ENCODE measurements around the gene INPP5B. TPM values are rescaled to one million over a fixed set of nuclear protein-coding genes. Genes with fewer than 3 reads are reported as not detected.

The INPP5B gene
- total and polyA plus RNA-seq, 10 of the 15 experiments (the other 5 are each of a cell fraction or from before 2014, with no cell fraction given), result 10.9 to 54.4 (median 26.9) TPM

DNA sequence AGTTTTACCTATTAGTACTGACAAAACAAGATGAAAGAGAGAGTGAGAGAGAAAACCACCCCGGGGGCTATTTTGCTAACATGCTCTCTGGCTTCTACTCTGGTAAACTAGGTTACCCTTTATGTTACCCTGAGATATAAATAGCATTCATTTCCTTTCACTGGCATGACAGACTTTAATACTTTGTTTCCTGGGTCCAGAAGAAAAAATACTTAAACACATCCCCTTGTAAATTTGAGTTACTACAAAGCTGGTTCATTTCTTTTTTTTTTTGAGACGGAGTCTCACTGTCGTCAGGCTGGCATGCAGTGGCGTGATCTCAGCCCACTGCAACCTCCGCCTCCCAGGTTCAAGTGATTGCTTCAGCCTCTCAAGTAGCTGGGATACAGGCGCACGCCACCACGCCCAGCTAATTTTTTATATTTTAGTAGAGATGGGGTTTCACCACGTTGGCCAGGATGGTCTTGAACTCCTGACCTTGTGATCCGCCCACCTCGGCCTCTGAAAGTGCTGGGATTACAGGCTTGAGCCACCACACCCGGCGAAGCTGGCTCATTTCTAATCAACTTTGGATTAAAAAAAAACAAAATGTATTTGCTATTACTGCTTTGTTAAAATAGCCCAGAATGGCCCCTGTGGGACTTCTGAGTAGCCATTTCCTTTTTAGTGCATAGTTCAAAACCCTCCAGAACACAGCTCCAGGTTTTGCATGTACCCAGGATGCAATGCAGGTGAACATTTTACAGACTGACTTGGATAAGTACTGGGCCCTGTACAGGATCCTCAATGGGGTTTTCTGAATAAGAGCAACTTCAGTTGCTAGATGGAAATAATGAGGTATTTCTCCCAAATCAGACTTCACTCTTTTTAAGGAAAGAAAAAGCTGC, 20.6 kb downstream of the INPP5B start (continued):
- no peak for TF ChIP-seq TAF1 (IDR thresholded peaks at IDR 0.05; ENCODE audit: borderline replicate concordance, low read depth, low read length)
- TF ChIP-seq RUNX3 (IDR thresholded peaks at IDR 0.05; ENCODE audit: low read length), result peak; percentile 51
- 0 out of 2 replicates have a peak, but pooled peaks have one; percentile 35 for TF ChIP-seq NR2C1 (IDR thresholded peaks at IDR 0.05)
- peak; percentile 82 for TF ChIP-seq SMARCA5 (IDR thresholded peaks at IDR 0.05)
- TF ChIP-seq SREBF1 (IDR thresholded peaks at IDR 0.05; ENCODE audit: low read length), result 0 out of 2 replicates have a peak, but pooled peaks have one; percentile 14
- TF ChIP-seq ZNF217 (IDR thresholded peaks at IDR 0.05), result peak; percentile 72
- TF ChIP-seq POU2F2 (IDR thresholded peaks at IDR 0.05; ENCODE audit: borderline replicate concordance, low read depth, low read length), result peak; percentile 58; the same call in 1 of the 3 replicates
- TF ChIP-seq MEF2A (IDR thresholded peaks at IDR 0.05; ENCODE audit: insufficient read depth, low read depth, low read length), result peak; percentile 84

DNA sequence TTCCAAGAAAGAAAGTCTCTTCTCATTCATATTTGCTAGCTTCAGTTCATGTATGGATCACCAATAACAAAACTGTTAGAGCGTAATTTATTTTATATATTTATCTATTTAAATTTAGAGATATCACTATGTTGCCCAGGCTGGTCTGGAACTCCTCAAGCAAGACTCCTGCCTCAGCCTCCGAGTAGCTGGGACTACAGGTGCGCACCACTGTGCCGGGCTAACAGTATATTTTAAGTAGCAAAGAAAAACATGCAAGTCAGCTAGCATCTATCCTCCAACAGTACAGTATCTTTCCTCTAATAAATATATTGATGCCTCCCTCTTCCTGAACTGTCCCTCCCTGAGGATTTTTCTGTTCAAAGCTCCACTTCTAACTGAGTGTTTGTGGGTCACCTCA, 21.5 kb downstream of the INPP5B start:
- Histone ChIP-seq H3K9ac (ENCODE audit: control insufficient read depth, insufficient read depth, low read length) (peak overlapping the region; percentile 63), H4K20me1 (ENCODE audit: control insufficient read depth, insufficient read depth) (no peaks in the 10 kb centered on the region), H3K4me2 (ENCODE audit: control insufficient read depth, insufficient read depth) (peak overlapping the region; percentile 72), H3K36me3 (ENCODE audit: control insufficient read depth in 2 of 2, insufficient read depth in 2 of 2, low read length in 1 of 2) (no peaks in the 10 kb centered on the region; a peak in 2 of 4 replicates), H3K4me3 (peak overlapping the region; percentile 52), H3K79me2 (ENCODE audit: control insufficient read depth, insufficient read depth, low read length) (peaks cover 86% of the 10 kb centered on the region), H3K27ac (ENCODE audit: control insufficient read depth, insufficient read depth) (peak overlapping the region; percentile 79), H3K27me3 (replicated peaks in 1 of 2; ENCODE audit: control insufficient read depth in 2 of 2, insufficient read depth in 2 of 2, low read length in 1 of 2) (no peaks in the 10 kb centered on the region), H3K4me1 (ENCODE audit: control insufficient read depth, insufficient read depth, low read length) (peaks cover 39% of the 10 kb centered on the region), H3K9me3 (replicated peaks; ENCODE audit: control insufficient read depth, insufficient read depth, low read length) (no peaks in the 10 kb centered on the region; the same call in 2 of the 3 replicates), H2AFZ (ENCODE audit: control insufficient read depth, low read depth, low read length) (no peak overlapping the region)
- in situ Hi-C loops (cut with MboI), result no loop called here
- ChIA-PET RAD21 (ENCODE audit: unreplicated experiment) (interaction anchor here (1.2 to 4.1 kb wide), 5 partner anchors 14 to 31 kb away, joined by 3 to 30 read pairs (median 8); partner anchors contain the start of gene INPP5B), CTCF (interaction anchor here (0.9 to 1.8 kb wide), 7 partner anchors 16 to 117 kb away, joined by 3 to 6 read pairs (median 3); partner anchors contain the start of genes C1orf122, MTF1 and YRDC), SMC1A (ENCODE audit: uncharacterized antibody, unreplicated experiment) (interaction anchor here (1.1 to 3.8 kb wide), 4 partner anchors 11 to 79 kb away, joined by 3 to 25 read pairs (median 9); partner anchors contain the start of gene INPP5B), POLR2A (interaction anchor here (0.6 to 3.7 kb wide), 3 partner anchors 24 to 61 kb away, joined by 4 to 23 read pairs (median 7); no protein-coding TSS in a partner anchor)
- no peak for DNase-seq (ENCODE audit: low read depth, low spot score)
- intact Hi-C loops (cut with micrococcal nuclease; ENCODE audit: unreplicated experiment), result no loop called here
- no peak for FAIRE-seq
- 36% methylated on average over 4 of the region's 4 CpGs for WGBS (ENCODE audit: insufficient coverage, insufficient replicate concordance, low lambda C conversion rate, missing lambda C conversion rate)
- no peak for TF ChIP-seq ZBED1 (IDR thresholded peaks at IDR 0.05; ENCODE audit: borderline replicate concordance)
- TF ChIP-seq, protein P1, sequence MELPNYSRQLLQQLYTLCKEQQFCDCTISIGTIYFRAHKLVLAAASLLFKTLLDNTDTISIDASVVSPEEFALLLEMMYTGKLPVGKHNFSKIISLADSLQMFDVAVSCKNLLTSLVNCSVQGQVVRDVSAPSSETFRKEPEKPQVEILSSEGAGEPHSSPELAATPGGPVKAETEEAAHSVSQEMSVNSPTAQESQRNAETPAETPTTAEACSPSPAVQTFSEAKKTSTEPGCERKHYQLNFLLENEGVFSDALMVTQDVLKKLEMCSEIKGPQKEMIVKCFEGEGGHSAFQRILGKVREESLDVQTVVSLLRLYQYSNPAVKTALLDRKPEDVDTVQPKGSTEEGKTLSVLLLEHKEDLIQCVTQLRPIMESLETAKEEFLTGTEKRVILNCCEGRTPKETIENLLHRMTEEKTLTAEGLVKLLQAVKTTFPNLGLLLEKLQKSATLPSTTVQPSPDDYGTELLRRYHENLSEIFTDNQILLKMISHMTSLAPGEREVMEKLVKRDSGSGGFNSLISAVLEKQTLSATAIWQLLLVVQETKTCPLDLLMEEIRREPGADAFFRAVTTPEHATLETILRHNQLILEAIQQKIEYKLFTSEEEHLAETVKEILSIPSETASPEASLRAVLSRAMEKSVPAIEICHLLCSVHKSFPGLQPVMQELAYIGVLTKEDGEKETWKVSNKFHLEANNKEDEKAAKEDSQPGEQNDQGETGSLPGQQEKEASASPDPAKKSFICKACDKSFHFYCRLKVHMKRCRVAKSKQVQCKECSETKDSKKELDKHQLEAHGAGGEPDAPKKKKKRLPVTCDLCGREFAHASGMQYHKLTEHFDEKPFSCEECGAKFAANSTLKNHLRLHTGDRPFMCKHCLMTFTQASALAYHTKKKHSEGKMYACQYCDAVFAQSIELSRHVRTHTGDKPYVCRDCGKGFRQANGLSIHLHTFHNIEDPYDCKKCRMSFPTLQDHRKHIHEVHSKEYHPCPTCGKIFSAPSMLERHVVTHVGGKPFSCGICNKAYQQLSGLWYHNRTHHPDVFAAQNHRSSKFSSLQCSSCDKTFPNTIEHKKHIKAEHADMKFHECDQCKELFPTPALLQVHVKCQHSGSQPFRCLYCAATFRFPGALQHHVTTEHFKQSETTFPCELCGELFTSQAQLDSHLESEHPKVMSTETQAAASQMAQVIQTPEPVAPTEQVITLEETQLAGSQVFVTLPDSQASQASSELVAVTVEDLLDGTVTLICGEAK (IDR thresholded peaks at IDR 0.05; ENCODE audit: borderline replicate concordance), result 0 out of 2 replicates have a peak, but pooled peaks have one; percentile 20
- ATAC-seq, result peak; percentile 6; the same call in 1 of the 3 replicates
- BruUV-seq (replicated peaks), result no TSS peak
